ENCODE results near the gene KLK6.

GRCh38 chr19:51015691-51016267 is 46.4 kb upstream of the KLK6 start:
- TF ChIP-seq, protein P1, sequence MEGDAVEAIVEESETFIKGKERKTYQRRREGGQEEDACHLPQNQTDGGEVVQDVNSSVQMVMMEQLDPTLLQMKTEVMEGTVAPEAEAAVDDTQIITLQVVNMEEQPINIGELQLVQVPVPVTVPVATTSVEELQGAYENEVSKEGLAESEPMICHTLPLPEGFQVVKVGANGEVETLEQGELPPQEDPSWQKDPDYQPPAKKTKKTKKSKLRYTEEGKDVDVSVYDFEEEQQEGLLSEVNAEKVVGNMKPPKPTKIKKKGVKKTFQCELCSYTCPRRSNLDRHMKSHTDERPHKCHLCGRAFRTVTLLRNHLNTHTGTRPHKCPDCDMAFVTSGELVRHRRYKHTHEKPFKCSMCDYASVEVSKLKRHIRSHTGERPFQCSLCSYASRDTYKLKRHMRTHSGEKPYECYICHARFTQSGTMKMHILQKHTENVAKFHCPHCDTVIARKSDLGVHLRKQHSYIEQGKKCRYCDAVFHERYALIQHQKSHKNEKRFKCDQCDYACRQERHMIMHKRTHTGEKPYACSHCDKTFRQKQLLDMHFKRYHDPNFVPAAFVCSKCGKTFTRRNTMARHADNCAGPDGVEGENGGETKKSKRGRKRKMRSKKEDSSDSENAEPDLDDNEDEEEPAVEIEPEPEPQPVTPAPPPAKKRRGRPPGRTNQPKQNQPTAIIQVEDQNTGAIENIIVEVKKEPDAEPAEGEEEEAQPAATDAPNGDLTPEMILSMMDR (conservative IDR thresholded peaks at IDR 0.05; ENCODE audit: low read depth, low read length): no peak
- no peak for TF ChIP-seq EZH2 (IDR thresholded peaks at IDR 0.05; ENCODE audit: borderline replicate concordance, low read depth, low read length, poor library complexity, severe bottlenecking)
